HS-27A (cell line): ENCODE data around the gene FBXL13.
"Not testable (repeated sequence)": the region's sequence is repeated elsewhere in the genome, so short reads cannot be mapped to it uniquely, and the experiment has no call there.

Source experiments
- DNase-seq: peaks from one replicate; pipeline ENCODE4 v3.0.0-alpha.2; 2012; ENCODE audit warnings: low read depth, missing footprints

FBXL13 gene

GRCh38 chr7:103079836-103080235 lies 5.2 kb upstream of the FBXL13 start:
- DNase-seq: no peak

DNA sequence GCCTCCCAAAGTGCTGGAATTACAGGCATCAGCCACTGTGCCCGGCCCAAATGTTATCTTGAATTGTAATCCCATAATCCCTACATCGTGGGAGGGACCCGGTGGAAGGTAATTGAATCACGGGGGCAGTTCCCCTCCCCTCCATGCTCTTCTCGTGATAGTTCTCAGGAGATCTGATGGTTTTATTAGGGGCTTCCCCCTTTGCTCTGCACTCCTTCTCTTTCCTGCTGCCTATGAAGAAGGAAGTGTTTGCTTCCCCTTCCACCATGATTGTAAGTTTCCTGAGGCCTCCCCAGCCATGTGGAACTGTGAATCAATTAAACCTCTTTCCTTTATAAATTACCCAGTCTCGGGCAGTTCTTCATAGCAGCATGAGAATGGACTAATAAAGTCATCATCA lies 3.6 kb upstream of the FBXL13 start:
- not testable (repeated sequence) for DNase-seq

- DNase-seq: no peak
Observed at GRCh38 chr7:103077318-103077717, 2.7 kb upstream of the FBXL13 start.

GRCh38 chr7:103076764-103077163 lies 2.2 kb upstream of the FBXL13 start:
- DNase-seq: no peak

- no peak for DNase-seq
Observed at GRCh38 chr7:103075337-103075918, 832 bp upstream of the FBXL13 start.

GRCh38 chr7:103073989-103074518 lies 542 bp downstream of the FBXL13 start:
- DNase-seq: no peak

GRCh38 chr7:103071000-103071399 lies 3.6 kb downstream of the FBXL13 start:
- DNase-seq: no peak

- no peak for DNase-seq
Observed at GRCh38 chr7:103068414-103069403, 5.9 kb downstream of the FBXL13 start.

DNA sequence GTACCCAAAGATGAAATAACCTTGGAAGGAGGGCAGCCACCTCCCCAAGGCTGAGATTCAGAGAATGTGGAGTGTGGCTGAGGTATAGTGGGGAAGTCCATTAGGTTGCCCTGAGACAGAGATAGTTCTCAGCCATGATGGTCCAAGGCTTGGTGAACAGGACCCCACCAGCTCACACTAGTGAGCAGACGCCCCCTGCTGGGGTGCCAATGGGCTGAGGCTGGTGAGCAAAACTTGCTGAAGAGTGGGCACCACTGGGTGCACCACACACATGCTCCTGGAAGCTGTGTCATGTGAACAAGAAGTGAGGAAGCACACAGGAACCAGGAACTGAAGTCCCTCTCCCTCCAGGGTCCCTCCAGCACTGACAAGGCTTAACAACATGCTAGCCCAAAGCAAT lies 8.9 kb downstream of the FBXL13 start:
- no peak for DNase-seq

GRCh38 chr7:103063895-103064294 lies 10.7 kb downstream of the FBXL13 start:
- no peak for DNase-seq

GRCh38 chr7:103059471-103059870 lies 15.1 kb downstream of the FBXL13 start:
- DNase-seq: no peak

DNA sequence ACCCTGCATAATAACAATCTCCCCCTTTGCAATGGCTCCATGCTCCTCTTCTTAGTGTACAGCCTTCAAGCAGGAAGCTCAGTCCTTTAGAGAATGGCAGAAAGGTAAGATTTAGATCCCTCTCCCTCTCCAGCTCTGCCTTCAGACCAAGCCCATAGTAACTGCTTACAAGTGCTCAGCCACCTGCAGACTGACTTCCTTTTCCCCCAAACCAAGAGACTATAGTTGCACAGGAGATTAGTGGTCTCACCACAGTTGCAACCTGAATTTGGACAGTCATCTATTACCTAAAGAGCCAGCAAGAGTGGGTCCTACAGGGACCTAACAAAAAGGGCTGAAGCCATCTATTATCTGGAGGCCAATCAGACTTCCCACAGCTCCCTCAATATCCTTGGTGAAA lies 16.5 kb downstream of the FBXL13 start:
- no peak for DNase-seq

DNA sequence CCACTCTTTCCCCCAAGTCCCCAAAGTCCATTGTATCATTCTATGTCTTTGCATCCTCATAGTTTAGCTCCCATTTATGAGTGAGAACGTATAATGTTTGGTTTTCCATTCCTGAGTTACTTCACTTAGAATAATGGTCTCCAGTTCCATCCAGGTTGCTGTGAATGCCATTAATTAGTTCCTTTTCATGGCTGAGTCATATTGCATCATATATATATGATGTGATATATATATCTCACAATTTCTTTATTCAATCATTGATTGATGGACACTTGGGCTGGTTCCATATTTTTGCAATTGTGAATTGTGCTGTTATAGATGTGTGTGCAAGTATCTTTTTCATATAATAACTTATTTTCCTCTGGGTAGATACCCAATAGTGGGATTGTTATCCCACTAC lies 18.6 kb downstream of the FBXL13 start:
- DNase-seq: not testable (repeated sequence)

DNA sequence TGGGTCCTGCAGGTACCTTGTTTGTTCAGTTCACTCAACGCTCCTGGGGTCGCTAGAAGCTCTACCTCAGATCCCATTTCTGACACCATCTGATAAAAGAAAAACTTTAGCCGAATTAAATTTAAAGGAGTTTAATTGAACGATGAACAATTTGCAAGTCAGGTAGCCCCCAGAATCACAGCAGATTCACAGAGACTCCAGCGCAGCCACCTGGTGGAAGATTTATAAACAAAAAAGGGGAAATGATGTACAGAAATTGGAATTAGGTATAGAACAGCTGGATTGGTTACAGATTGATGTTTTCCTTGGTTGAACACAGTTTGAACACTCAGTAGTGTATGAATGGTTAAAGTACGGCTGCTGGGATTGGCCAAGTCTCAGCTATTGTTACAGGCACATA lies 23.1 kb downstream of the FBXL13 start:
- DNase-seq: no peak

DNA sequence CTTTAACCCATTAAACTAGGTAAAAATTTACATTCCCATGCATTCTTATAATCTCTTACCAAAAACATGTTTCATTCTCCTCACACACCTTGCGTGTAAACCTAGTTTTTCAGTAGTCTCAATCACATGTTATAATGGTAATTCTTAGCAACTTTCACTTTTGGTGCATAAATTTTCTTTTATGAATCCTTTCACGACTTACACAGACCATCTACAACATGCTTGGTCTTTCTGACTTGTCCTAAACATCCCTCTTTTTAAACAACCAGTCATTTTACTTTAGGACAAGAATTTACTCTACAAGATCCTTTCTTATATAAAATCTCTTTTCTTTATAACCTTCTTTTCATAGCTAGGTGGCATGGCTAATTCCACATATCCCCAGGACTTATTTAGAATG lies 25.8 kb downstream of the FBXL13 start:
- DNase-seq: no peak

GRCh38 chr7:103041815-103042214 lies 32.8 kb downstream of the FBXL13 start:
- DNase-seq: not testable (repeated sequence)

GRCh38 chr7:103037823-103038739 lies 36.5 kb downstream of the FBXL13 start:
- not testable (repeated sequence) for DNase-seq

DNA sequence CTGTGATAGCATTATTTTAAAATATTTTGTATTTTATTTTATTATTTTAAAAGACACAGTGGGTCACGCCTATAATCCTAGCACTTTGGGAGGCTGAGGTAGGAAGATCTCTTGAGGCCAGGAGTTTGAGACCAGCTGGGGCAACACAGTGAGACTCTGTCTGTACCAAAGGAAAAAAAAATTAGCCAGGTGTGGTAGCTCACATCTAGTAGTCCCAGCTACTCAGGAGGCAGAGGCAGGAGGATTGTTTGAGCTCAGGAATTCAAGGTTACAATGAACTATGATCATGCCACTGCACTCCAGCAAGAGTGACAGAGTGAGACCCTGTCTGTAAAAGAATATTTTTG lies 37.1 kb downstream of the FBXL13 start:
- DNase-seq: no peak

DNA sequence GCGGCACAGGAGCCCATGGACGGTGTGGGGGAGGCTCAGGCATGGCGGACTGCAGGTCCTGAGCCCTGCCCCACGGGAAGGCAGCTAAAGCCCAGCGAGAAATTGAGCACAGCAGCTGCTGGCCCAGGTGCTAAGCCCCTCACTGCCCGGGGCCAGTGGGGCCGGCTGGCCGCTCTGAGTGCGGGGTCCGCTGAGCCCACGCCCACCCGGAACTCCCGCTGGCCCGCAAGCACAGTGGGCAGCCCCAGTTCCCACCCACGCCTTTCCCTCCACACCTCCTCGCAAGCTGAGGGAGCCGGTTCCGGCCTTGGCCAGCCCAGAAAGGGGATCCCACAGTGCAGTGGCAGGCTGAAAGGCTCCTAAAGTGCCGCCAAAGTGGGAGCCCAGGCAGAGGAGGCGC lies 40.3 kb downstream of the FBXL13 start:
- not testable (repeated sequence) for DNase-seq

GRCh38 chr7:103031781-103032180 lies 42.8 kb downstream of the FBXL13 start:
- no peak for DNase-seq

GRCh38 chr7:103031024-103031423 lies 43.6 kb downstream of the FBXL13 start:
- DNase-seq: no peak

- DNase-seq: no peak
Observed at GRCh38 chr7:103025341-103025740, 49.3 kb downstream of the FBXL13 start.
